CD14-positive monocyte (primary cell): ENCODE measurements around the gene VASH1. TPM values are rescaled to one million over a fixed set of nuclear protein-coding genes. Genes with fewer than 3 reads are reported as not detected.

Experiments used
- DNase-seq, 3 donors: peaks; one replicate each; pipeline ENCODE4 v3.0.0-alpha.2; 2011 to 2022
- H2AFZ ChIP-seq: 2 replicates; pipeline ENCODE4 v1.6.0; 2012; ENCODE audit warnings: mild to moderate bottlenecking, low read depth, low read length, inconsistent platforms; ENCODE audit not compliant: insufficient read depth, poor library complexity, severe bottlenecking
- H3K27ac ChIP-seq, 2 donors: 1 replicate in 1 of 2; 2 replicates in 1 of 2; pipeline ENCODE4 v1.5.1; 2012 to 2013; ENCODE audit warnings: low read length in 2 of 2, control low read depth in 1 of 2, inconsistent platforms in 1 of 2, low read depth in 1 of 2, mild to moderate bottlenecking in 1 of 2
- H3K27me3 ChIP-seq, 2 donors: one replicate each; pipeline versions ENCODE4 v1.6.0 to v1.6.1; 2011 to 2013; ENCODE audit warnings: low read length in 2 of 2; ENCODE audit not compliant: control insufficient read depth in 2 of 2, insufficient read depth in 2 of 2
- H3K36me3 ChIP-seq, 2 donors: replicated peaks in 1 of 2; 1 replicate in 1 of 2; 2 replicates in 1 of 2; pipeline versions ENCODE4 v1.5.1 to v1.6.1; 2012 to 2013; ENCODE audit warnings: low read length in 2 of 2, control low read depth in 1 of 2, inconsistent platforms in 1 of 2, mild to moderate bottlenecking in 1 of 2; ENCODE audit not compliant: insufficient read depth in 2 of 2, control insufficient read depth in 1 of 2
- H3K4me1 ChIP-seq, 2 donors: 1 replicate in 1 of 2; 2 replicates in 1 of 2; pipeline versions ENCODE4 v1.5.1 to v1.6.1; 2012 to 2013; ENCODE audit warnings: low read length in 2 of 2, control low read depth in 1 of 2, inconsistent platforms in 1 of 2, mild to moderate bottlenecking in 1 of 2, moderate library complexity in 1 of 2; ENCODE audit not compliant: insufficient read depth in 2 of 2, control insufficient read depth in 1 of 2
- H3K4me2 ChIP-seq: replicated peaks from 2 replicates; pipeline ENCODE3; 2012; ENCODE audit warnings: low read length, moderate library complexity, mild to moderate bottlenecking; ENCODE audit not compliant: poor library complexity, severe bottlenecking; ENCODE audit errors: extremely low read depth
- H3K4me3 ChIP-seq, 3 experiments: fragments of 200-600 bp in 1 of 3; sonication (generic) in 1 of 3; replicated peaks in 1 of 3; 1 replicate in 2 of 3; 2 replicates in 1 of 3; pipeline ENCODE4 v1.5.1; 2011 to 2013; ENCODE audit warnings: low read length in 3 of 3, mild to moderate bottlenecking in 3 of 3, control low read depth in 2 of 3, low read depth in 2 of 3, inconsistent platforms in 1 of 3, moderate library complexity in 1 of 3
- H3K79me2 ChIP-seq: 2 replicates; pipeline ENCODE4 v1.6.0; 2012; ENCODE audit warnings: mild to moderate bottlenecking, control low read depth, inconsistent platforms, low read length, moderate library complexity; ENCODE audit not compliant: insufficient read depth
- H3K9ac ChIP-seq: 2 replicates; pipeline ENCODE4 v1.6.0; 2017; ENCODE audit warnings: low read length, mild to moderate bottlenecking; ENCODE audit not compliant: insufficient read depth, poor library complexity, severe bottlenecking
- H3K9me3 ChIP-seq, 2 donors: replicated peaks in 1 of 2; 1 replicate in 1 of 2; 2 replicates in 1 of 2; pipeline versions ENCODE4 v1.5.1 to v1.6.1; 2012 to 2013; ENCODE audit warnings: low read length in 2 of 2, control low read depth in 1 of 2; ENCODE audit not compliant: control insufficient read depth in 1 of 2, insufficient read depth in 1 of 2
- H4K20me1 ChIP-seq: 2 replicates; pipeline ENCODE4 v1.6.0; 2012; ENCODE audit warnings: mild to moderate bottlenecking, low read length, control low read depth, moderate library complexity; ENCODE audit not compliant: insufficient read depth
- H3K27ac Mint-ChIP-seq, 7 donors: one replicate each; pipeline ENCODE4 v1.8.0; 2020; ENCODE audit warnings: mild to moderate bottlenecking in 7 of 7, mixed read lengths in 7 of 7, moderate library complexity in 6 of 7, inconsistent platforms in 2 of 7
- H3K27me3 Mint-ChIP-seq, 3 donors: one replicate each; pipeline ENCODE4 v1.8.0; 2021 to 2022; ENCODE audit warnings: low read depth in 3 of 3, mild to moderate bottlenecking in 3 of 3, mixed read lengths in 3 of 3, moderate library complexity in 3 of 3, inconsistent platforms in 1 of 3
- H3K36me3 Mint-ChIP-seq, 2 donors: one replicate each; pipeline ENCODE4 v1.8.0; 2020; ENCODE audit warnings: mixed read lengths in 2 of 2, inconsistent platforms in 1 of 2, mild to moderate bottlenecking in 1 of 2
- H3K4me1 Mint-ChIP-seq: one replicate; pipeline ENCODE4 v1.8.0; 2020; ENCODE audit warnings: mild to moderate bottlenecking, mixed read lengths
- H3K4me3 Mint-ChIP-seq, 2 donors: one replicate each; pipeline ENCODE4 v1.8.0; 2020; ENCODE audit warnings: mild to moderate bottlenecking in 2 of 2, mixed read lengths in 2 of 2, moderate library complexity in 1 of 2
- H3K9me3 Mint-ChIP-seq, 7 donors: one replicate each; pipeline ENCODE4 v1.8.0; 2020 to 2022; ENCODE audit warnings: mixed read lengths in 7 of 7, mild to moderate bottlenecking in 6 of 7, moderate library complexity in 6 of 7, inconsistent platforms in 2 of 7
- WGBS: methylation state at CpG from one replicate; pipeline ENCODE4 v1.1.5; 2013; ENCODE audit warnings: missing lambda C conversion rate; ENCODE audit not compliant: insufficient coverage; 5-methylcytosine and 5-hydroxymethylcytosine counted together
- intact Hi-C, 2 donors: fragments of 100-400 bp; cut with micrococcal nuclease; formaldehyde crosslinking; loops; one replicate each; pipeline versions ENCODE4 v1.15.0 to v1.15.1; 2023
- polyA plus RNA-seq, 3 donors: library from polyadenylated mRNA; depleted of rRNA in 1 of 3; unstranded in 2 of 3; stranded (reverse) in 1 of 3; fragments of 300-500 nt in 2 of 3; fragments of >200 nt in 1 of 3; fragmentation: Illumina TruSeq in 2 of 3; gene quantifications; 1 replicate in 2 of 3; 2 replicates in 1 of 3; pipeline ENCODE4 v1.2.3, GENCODE V29; 2012 to 2021
- TF ChIP-seq, protein P1 (sequence below): fragments of 200-600 bp; IDR thresholded peaks from one replicate; pipeline ENCODE4 v1.8.0; 2022; ENCODE audit warnings: antibody characterized with exemption, mild to moderate bottlenecking

VASH1 gene
- polyA plus RNA-seq, 3 donors: 2.5 to 10.5 (median 3.3) TPM

DNA sequence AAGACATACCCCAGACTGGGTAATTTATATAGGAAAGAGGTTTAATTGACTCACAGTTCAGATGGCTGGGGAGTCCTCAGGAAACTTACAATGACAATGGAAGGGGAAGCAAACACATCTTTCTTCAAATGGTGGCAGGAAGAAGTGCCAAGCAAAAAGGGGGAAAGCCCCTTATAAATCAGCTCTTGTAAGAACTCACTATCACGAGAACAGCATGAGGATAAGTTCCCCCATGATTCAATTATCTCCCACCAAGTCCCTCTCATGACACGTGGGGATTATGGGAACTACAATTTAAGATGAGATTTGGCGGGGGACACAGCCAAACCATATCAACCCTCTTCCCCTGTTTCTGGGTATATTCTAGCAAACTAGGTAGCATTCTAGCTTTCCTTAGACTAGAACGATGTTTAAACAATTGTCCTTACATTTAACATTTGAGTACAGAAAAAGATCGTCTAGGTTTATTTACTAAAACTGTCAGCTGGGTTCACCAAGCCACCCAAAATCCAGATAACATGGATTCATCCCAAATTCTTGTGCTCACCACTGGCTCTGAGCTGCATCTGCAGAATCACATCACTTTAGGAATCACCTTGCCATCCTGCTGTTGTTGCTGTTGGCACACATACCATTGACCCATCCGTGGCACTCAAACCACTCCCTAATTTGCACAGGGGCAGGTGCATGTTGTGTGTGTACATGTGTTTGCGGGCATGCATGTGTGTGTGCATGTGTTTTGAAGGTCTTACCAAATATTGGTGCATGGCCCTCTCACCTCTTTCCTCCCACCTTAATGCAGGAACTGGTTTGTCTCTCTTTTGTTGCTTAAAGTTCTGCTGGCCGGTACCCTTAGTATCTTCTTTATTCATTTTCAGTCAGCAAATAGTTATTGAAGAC, 36.4 kb upstream of the VASH1 start:
- intact Hi-C loops: loop anchor here (5.0 to 10.0 kb wide), 3 partner anchors 37 to 370 kb away; partner anchors contain the start of genes CIPC (in 1 of the 2) and VASH1 (in 1 of the 2)
- Mint-ChIP-seq H3K27ac (no peak overlapping the region), H3K9me3 (peaks cover 0 to 4% (median 0%) of the 10 kb centered on the region in 7 donors)

DNA sequence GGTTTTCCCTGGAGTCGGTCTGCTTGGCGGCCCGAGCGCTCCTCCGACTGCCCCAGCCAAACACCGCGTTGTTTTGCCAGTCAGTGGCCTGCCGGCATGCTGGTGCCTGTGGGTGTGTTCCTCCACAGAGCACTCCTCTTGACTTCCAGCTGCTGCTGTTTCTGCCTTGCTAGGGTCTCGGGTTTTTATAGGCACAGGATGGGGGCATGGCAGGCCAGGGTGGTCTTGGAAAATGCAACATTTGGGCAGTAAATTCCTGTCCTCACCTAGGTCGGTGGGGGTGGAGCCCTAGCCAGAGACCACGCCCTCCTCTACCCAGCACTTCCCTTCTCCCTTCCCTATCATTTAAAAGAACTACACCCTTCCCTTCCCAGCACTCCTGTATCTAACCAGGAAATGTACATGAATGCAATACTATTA, 34.7 kb upstream of the VASH1 start:
- intact Hi-C loops: loop anchor here in 1 of 2 donors (10.0 kb wide), 1 partner anchor 368 kb away; the partner anchor contains the start of gene CIPC
- H3K4me1 ChIP-seq: peaks cover 61 to 63% of the 10 kb centered on the region in 2 donors
- 77% methylated on average over 9 of the region's 11 CpGs for WGBS

More for the DNA sequence above, 36.4 kb upstream of the VASH1 start:
- H3K27me3 Mint-ChIP-seq: no peaks in the 10 kb centered on the region
- H3K4me3 Mint-ChIP-seq: no peak overlapping the region
- Histone ChIP-seq H3K9ac (no peak overlapping the region), H3K27ac (no peak overlapping the region), H3K4me2 (no peak overlapping the region), H2AFZ (no peak overlapping the region), H3K36me3 (no peaks in the 10 kb centered on the region), H3K27me3 (no peaks in the 10 kb centered on the region), H3K9me3 (no peaks in the 10 kb centered on the region), H3K4me1 (peaks cover 65 to 68% of the 10 kb centered on the region in 2 donors), H3K79me2 (no peaks in the 10 kb centered on the region), H3K4me3 (no peak overlapping the region), H4K20me1 (no peaks in the 10 kb centered on the region)
- WGBS: 92% methylated on average over 2 of the region's 8 CpGs
- peaks cover 71% of the 10 kb centered on the region for H3K4me1 Mint-ChIP-seq
- DNase-seq: no peak
- TF ChIP-seq, protein P1, sequence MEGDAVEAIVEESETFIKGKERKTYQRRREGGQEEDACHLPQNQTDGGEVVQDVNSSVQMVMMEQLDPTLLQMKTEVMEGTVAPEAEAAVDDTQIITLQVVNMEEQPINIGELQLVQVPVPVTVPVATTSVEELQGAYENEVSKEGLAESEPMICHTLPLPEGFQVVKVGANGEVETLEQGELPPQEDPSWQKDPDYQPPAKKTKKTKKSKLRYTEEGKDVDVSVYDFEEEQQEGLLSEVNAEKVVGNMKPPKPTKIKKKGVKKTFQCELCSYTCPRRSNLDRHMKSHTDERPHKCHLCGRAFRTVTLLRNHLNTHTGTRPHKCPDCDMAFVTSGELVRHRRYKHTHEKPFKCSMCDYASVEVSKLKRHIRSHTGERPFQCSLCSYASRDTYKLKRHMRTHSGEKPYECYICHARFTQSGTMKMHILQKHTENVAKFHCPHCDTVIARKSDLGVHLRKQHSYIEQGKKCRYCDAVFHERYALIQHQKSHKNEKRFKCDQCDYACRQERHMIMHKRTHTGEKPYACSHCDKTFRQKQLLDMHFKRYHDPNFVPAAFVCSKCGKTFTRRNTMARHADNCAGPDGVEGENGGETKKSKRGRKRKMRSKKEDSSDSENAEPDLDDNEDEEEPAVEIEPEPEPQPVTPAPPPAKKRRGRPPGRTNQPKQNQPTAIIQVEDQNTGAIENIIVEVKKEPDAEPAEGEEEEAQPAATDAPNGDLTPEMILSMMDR: no peak
- H3K36me3 Mint-ChIP-seq: no peaks in the 10 kb centered on the region

More for the DNA sequence above, 34.7 kb upstream of the VASH1 start:
- H3K9me3 Mint-ChIP-seq: no peaks in the 10 kb centered on the region
- H3K4me3 Mint-ChIP-seq: peak overlapping the region in 1 of 2 donors; percentile 67
- H3K36me3 ChIP-seq: no peaks in the 10 kb centered on the region
- TF ChIP-seq, protein P1: no peak
- H3K9me3 ChIP-seq: no peaks in the 10 kb centered on the region
- H3K9ac ChIP-seq: no peak overlapping the region
- DNase-seq: no peak
- peaks cover 73% of the 10 kb centered on the region for H3K4me1 Mint-ChIP-seq
- H2AFZ ChIP-seq: no peak overlapping the region
- no peaks in the 10 kb centered on the region for H3K79me2 ChIP-seq
- no peaks in the 10 kb centered on the region for H3K27me3 Mint-ChIP-seq
- no peaks in the 10 kb centered on the region for H3K27me3 ChIP-seq
- H3K36me3 Mint-ChIP-seq: no peaks in the 10 kb centered on the region
- H3K27ac ChIP-seq: no peak overlapping the region
- no peak overlapping the region for H3K4me2 ChIP-seq
- H4K20me1 ChIP-seq: no peaks in the 10 kb centered on the region
- H3K27ac Mint-ChIP-seq: peak overlapping the region in 4 of 7 donors; percentile 0 to 63 (median 59)
- H3K4me3 ChIP-seq: no peak overlapping the region
